GM19099 (cell line): Measurements from ENCODE around the gene PRIMA1.

Experiments used
- POLR2A ChIP-seq: IDR thresholded peaks from 3 replicates; pipeline ENCODE4 v1.6.1; 2011; ENCODE audit warnings: low read depth; ENCODE audit not compliant: insufficient read length; ENCODE audit errors: extremely low read depth

The PRIMA1 gene

DNA sequence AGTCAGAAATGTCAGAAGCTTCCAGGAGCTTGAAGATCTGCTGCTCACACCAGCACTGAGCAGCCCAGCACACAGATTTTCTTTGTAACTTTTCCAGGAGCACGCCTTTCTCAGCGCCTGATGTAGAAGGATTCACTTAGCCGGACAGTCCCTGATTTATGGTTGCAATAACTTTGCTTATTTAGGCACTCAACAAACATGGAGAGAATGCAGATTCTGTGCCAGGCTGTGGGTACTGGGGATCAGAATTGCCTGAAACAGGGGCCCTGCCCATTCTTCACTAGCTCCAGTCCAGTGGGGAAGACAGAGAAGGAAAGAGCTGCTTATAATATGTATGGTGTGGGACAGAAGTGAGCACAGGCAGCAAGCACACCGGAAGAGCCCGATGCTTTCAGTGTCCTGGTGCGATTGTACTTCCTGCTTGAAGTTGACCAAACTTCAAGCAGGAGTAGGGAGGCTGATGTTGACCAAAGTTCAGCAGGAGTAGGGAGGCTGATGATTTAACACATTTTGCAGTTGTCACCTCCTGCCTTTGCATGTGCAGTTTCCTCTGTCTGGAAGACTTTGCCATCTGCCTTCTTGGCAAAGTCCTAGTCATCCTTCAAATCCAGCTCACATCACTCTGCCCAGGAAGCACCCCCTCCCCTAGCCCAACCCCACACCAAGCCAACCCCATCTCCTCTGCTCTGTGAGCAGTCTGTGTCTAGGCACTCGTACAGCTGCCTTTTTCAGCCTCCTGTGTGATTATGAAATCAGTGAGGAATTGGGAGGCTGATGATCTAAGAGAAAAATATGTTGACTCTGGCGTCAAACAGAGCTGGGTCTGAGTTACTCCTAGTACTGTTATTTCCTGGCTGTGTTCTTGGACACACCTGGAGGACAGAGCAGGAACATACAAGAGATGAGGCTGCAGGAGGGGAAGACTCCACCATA, 12.0 kb upstream of the PRIMA1 start:
- TF ChIP-seq POLR2A, result no peak

DNA sequence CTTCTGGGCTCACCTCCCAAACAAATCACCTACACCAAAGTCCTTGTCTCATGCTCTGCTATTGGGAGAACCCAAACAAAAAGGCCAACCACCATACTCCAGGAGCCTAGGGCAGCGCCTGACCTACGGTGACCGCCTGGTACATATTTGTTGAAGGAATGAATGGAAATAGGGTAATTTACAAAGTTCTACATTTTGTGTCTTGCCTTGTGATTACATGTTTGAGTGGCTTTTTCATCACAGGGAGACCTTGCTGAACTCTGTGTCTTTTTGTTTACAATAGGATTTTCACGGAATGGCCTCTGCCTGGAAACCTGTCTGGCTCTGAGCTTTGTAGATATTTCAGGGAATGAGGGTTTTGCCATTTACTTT, 11.3 kb upstream of the PRIMA1 start:
- no peak for TF ChIP-seq POLR2A

DNA sequence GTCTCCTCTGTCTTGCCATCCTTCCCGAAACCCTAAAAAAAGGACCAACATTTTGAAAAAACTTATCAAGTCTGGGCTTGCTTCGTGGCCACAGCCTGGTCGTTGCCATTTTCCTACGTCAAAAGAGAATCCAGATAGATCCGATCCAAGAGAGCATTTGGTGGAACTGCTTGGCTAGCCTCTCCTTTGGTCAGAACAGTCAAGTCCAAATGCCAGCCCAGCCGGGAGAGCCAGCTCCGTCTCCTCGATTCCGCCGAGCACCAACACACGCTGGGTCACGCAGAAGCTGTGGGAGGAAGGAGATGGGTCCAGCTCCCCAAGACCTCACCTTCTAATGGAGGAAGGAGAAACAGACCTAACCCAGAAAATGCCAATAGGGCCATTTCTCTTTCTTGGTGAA, 9.3 kb upstream of the PRIMA1 start:
- no peak for TF ChIP-seq POLR2A

DNA sequence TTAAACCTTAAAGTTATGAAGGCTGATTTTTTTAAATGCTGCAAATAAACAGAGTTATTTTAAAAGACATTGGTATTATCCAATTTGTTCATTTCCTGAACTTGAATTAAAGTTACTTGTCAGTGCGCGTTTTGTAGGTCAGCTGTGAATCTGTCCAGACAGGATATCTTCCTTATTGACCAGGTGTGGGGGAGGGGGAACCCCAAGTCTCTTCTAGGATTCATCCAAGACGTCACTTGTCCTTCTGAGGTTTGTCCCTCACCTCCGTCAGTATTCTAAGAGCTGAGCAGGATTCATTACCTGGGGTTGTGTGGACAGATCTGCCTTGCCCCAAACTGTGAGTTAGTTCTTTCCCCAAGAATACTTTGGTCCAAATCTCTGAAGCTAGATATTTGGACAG, 8.8 kb upstream of the PRIMA1 start:
- no peak for TF ChIP-seq POLR2A

DNA sequence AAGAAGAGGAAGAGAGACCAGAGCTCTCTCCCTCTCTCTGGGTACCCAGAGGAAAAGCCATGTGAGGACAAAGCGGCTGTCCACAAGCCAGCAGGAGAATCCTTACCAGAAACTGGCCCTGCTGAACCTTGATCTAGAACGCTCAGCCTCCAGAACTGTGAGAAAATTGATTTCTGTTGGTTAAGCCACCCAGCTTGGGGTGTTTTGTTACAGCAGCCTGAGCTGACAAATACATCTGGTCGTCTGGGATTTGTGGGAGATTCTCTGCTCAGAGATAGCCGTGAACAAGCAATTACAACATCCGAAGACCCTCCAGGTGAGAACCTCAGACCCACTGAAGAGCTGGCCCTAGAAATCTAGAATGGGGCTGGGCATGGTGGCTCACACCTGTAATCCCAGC, 6.5 kb upstream of the PRIMA1 start:
- no peak for TF ChIP-seq POLR2A

DNA sequence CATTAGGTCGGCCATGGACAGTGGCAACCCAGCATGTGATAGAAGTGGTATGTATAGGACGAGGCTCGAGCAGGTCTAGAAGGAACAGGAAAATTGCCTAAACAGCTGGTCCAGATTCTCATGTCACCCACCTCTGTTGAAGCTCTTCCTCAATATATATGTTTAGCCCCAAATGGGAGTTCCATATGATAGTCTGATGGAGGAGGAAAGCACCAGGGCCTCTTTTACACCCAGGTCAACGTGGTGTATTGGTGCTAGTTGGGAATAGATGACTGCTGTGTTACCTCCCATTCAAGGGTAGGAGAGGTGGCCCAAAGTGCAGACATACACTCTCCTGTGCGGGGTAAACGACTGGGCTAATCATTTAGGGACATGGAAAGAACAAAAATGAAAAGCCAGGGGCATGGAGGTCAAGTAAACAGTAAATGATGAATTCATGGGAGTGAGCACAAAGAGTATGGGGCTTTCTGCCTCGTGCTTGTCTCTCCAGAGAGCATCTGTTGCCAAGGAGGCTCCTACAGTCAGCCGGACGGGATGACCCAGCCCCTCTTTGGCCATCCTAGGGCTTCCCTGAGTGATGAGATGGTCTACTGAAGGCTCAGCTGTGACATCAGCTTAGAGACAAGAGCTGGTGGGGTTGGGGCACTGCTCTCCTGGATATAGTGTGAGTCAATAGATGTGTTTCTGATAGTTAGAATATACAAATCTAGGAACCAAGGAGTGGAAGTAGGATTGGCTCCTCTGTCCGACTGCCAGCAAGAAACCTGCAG, 5.5 kb upstream of the PRIMA1 start:
- TF ChIP-seq POLR2A, result no peak

DNA sequence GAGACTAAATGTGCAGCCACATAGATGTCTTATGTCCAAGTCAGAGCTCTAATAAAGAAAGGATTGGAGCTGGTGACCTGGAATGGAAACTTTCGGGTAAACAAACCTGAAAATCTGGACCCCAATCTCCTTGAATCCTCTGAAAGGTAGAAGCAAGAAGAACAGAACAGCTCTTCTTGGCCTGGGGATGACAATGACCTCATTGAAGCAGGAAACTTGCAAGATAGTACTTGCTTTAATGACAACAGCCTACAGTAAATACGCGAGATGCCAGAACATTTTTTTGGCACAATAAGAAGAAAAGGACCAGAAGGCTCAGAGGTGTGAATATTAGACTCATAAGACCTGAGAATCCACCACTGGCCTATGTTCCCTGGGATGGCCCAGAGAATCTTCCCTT, 4.1 kb upstream of the PRIMA1 start:
- TF ChIP-seq POLR2A, result no peak

DNA sequence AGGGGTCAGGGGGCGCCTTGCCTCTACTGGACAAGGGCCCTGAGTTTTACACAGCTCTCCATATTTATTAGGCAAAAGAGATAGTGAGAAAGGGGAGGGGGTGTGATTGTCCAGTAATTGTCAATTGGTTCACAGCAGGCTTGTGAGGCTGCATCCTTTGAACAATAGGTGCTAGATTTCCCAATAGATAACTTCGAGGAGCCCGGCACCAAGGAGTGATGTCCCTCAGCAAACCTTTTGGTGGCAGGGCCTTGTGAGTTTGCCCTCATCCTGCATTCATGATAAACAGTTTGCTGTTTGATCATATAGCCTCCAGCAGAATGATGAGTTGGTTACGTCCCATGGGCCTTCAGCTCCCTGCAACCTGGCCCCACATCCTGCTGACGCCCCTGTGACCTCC, 2.7 kb upstream of the PRIMA1 start:
- no peak for TF ChIP-seq POLR2A

DNA sequence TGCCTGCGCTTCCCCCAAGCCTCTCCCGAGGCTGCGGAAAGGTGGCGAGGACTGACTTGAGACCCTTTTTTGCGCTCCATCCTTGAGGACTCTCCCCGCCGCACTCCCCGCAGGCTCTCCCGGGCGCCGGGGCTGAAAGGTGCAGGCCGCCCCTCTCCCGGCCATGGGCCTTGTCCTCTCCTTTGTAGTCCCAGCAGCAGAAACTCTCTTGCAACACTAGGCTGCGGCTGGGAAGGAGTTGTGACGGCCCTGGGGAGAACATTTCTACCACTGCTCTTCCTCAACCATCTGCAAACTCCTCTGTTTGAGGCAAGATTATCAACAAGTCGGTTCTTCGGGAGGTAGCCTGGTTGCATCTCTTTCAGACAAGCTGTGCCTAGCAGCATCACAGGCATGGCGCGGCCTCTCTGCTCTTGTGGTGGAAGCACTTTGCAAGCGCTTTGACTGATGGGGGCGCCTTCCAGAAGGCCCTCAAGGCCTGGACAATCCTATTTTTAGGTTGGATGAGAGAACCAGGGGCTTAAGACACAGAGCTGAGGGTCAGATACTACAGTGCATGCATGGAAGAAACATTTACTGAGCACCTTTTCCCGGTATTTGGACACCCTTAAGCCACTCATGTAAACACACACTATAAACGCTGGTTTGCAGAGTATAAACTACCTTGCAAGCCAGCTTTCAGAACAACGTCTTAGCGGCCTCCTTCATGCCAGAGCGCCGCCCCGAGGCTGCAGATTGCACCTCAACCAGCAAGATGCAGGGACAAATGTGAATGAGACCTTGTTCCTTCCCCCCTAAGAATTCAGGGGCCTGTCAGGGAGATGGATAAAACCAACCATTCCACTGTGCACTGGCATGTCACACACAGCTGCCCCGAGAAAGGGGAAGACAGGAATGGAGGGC, 1.2 kb upstream of the PRIMA1 start:
- TF ChIP-seq POLR2A, result no peak

DNA sequence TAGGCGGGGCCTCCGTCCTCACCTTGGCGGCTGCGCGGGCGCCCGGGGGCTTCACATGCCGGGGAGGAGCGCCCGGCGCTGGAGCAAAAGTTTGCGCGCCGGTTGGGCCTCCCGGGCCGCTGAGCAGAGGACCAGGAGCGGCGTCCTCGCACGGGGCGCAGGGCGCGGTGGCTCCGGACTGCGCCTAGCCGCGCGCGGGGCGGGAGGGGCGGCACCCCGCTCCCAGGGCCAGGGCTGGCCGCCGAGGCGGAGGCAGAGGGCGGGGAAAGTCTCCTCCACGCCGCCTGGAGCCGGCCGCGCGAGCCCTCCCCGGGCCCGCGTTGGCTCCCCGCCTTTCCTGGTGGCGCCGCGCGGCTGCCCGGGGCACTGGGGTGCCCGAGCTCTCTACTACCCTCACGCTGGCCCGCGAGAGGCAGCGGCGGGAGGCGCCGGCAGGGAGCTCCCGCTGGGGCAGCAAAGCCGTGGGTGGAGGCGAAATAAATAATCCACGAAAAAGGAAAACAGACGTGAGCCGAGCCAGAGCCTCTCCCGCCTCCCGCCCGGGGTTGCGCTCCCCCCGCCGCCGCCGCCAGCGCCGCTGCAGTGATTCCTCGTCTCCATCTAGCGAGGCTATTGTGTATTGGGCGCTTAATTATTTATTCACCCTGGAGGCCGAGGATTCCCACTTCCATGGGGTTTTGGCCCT, 400 bp upstream of the PRIMA1 start:
- no peak for TF ChIP-seq POLR2A

DNA sequence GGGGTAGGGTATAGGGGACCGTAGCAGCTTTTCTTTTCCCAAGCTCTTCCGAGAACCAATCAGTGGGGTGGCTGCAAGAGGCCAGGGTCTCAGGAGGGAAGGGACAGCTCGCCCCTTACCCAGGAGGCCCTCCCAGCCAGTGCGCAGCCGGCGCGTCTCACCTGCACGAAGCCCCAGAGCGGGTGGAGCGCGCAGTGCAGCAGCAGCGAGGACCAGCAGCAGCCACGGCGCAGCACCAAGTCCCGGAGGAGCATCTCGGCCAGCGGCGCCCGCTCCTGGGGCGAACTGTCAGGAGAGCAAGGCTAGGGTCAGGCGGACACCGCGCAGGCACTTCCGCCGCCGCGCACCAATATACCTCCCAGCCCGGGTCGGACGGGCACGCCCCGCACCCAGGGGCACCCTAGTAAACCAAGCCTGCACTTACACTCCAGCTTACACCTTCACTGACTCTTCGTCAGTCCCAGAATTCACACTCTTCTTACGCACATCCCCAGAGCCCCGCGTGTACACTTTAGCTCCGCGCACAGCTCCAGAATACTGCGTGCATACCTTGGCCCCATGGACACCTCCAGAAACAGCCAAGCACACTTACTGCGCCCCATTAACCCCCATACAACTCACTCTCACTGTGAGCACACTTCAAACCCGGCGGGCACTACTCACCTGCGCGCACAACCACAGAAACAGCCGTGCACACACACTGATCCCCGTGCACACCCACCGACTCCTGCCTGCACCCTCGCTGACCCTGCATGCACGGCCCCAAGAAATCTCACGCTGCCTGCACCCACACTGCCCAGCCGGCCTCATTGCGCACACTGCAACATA, 606 bp downstream of the PRIMA1 start:
- TF ChIP-seq POLR2A, result no peak

DNA sequence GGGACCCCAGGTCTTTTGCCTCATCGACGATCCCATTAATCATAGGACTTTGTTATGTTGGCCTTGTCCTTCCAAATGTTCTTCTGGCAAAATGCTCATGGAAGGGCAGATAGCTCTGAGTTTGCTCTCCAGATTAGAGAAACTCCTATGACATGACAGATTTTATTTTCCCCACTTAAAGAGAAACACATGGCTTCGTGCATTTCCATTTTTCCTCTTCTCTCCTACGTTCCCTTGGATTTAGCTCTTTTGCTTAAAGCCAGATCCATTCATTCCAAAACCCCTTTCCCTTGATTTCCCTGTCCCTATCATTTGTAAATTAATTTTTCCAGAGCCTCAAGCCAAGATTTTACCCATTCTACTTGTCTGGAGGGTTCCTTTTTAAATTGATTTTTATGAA, 2.9 kb downstream of the PRIMA1 start:
- no peak for TF ChIP-seq POLR2A

DNA sequence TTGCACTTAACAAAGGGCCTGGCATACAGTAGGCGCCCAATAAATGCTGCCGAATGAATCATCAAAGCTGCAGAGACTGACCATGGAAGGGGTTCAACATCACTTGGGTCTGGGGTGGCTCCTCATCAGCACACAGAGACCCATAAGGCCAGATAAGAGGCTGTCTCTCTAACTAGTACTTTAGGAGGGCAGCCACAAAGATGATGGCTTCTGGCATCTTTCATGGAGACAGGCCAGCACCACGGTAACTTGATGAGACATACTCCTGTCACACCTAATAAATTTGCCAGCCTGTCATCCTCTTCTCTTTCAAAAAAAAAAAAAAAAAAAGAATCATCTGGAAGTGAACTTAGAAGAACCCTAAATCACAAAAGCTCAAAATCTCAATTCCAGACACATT, 3.4 kb downstream of the PRIMA1 start:
- TF ChIP-seq POLR2A, result no peak

DNA sequence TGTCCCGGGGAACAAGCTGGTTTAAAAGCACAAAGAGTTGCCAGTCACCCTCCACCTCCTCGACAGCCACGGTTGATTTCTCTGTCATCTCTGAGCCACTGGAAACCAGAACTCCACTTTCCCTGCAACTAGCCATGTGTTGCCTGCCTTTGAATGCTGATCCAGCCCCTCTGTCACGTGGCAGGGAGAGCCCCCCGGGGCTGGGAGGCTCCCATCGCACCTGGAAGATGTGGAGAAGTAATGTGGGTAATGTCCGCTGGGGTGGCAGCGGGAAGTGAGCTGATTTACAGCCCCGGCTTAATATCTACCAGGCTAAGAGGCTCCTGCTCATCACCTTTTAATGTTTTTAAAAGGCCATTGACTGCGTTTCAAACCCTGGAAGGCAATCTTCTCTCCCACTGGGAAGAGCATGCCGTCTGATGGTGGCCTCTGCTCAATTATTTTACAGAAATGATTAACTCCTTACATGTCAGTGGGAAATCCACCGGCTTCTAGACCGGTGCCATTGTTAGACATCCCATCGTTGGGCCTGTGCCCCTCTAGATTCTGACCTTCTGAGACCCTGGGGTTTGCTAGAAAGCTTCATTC, 7.4 kb downstream of the PRIMA1 start:
- no peak for TF ChIP-seq POLR2A
